Measurements from ENCODE around the gene HYDIN.

Gene HYDIN

GRCh38 chr16:71229344-71229743 is 1.2 kb downstream of the HYDIN start:
- DNase-seq (ENCODE audit: insufficient read length, low spot score) (no peak), FAIRE-seq (no peak)
- TF ChIP-seq POLR2AphosphoS5 (IDR thresholded peaks at IDR 0.05; ENCODE audit: low read depth, low read length) (no peak), TAF1 (IDR thresholded peaks at IDR 0.05; ENCODE audit: low read depth, low read length) (no peak), POU2F2 (IDR thresholded peaks at IDR 0.05; ENCODE audit: low read depth, low read length) (no peak), SPI1 (IDR thresholded peaks at IDR 0.05; ENCODE audit: low read depth, low read length) (no peak), PAX5 (IDR thresholded peaks at IDR 0.05; ENCODE audit: insufficient read depth, low read length, severe bottlenecking) (no peak), POLR2A (IDR thresholded peaks at IDR 0.05; ENCODE audit: low read depth, low read length) (no peak)

DNA sequence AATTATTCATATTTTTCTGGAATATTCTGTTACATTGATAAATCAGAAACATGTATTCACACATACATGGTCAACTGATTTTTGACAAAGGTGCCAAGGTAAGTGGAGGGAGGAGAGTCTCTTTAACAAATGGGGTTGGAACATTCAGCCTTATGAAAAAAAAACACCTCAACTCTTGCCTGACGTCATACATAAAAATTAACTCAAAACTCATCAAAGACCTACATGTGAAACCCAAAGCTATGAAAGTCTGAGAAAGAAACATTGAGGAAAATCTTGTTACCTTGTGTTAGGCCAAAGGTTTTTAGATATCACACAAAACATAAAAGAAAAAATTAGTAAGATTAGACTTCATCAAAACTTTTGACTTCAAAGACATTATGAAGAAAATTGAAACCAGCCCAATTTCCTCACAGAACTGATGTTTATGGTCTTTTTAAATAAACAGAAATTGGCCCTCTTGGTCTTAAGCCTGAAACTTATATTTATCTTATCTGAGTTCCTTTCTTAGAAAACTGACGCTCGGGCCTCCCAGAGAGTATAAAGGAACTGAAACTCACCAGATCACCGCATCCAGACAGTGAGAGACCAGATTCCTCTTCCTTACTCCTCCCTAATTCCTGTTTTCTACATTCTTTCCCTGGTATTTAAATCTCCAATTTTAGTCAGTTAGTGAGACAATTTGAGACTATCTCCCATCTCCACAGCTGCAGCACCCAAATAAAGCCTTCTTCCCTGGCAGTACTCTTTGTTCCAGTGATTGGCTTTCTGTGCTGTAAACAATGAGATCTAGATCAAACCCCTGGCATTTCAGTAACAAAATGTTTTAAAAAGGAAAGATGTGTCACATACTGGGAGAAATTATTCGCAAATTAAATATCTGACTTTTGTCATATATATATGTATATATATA is 4.0 kb downstream of the HYDIN start:
- no peak for DNase-seq (ENCODE audit: insufficient read length, low spot score)
- FAIRE-seq, result no peak
- TF ChIP-seq POLR2A (IDR thresholded peaks at IDR 0.05; ENCODE audit: low read depth, low read length), result no peak
- no peak for TF ChIP-seq POLR2AphosphoS5 (IDR thresholded peaks at IDR 0.05; ENCODE audit: low read depth, low read length)
- no peak for TF ChIP-seq TAF1 (IDR thresholded peaks at IDR 0.05; ENCODE audit: low read depth, low read length)
- TF ChIP-seq POU2F2 (IDR thresholded peaks at IDR 0.05; ENCODE audit: low read depth, low read length), result no peak
- TF ChIP-seq PAX5 (IDR thresholded peaks at IDR 0.05; ENCODE audit: insufficient read depth, low read length, severe bottlenecking), result no peak

DNA sequence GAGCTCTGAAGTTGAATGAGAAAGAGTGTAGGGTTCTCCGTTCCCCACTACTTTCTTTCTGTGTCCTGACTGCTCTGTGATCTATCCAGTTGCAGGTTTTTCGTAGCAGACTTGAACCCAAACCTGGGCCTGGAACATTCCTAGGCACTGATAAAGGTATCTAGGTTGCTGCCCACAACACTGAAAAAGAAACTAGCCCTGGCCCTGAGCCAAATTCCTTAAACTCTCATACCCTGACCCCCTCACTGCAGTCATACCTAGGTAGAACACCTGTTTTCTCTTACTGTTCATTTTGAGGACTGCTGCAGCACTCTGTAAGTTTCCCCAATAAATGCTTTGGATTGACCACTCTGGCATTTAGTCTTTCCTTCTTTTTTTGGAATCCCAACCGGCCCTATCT is 5.4 kb downstream of the HYDIN start:
- no peak for FAIRE-seq
- TF ChIP-seq POLR2AphosphoS5 (IDR thresholded peaks at IDR 0.05; ENCODE audit: low read depth, low read length), result no peak
- TF ChIP-seq SPI1 (IDR thresholded peaks at IDR 0.05; ENCODE audit: low read depth, low read length), result no peak
- no peak for TF ChIP-seq PAX5 (IDR thresholded peaks at IDR 0.05; ENCODE audit: insufficient read depth, low read length, severe bottlenecking)
- no peak for TF ChIP-seq POU2F2 (IDR thresholded peaks at IDR 0.05; ENCODE audit: low read depth, low read length)
- no peak for TF ChIP-seq POLR2A (IDR thresholded peaks at IDR 0.05; ENCODE audit: low read depth, low read length)
- no peak for TF ChIP-seq TAF1 (IDR thresholded peaks at IDR 0.05; ENCODE audit: low read depth, low read length)
- DNase-seq (ENCODE audit: insufficient read length, low spot score), result no peak

DNA sequence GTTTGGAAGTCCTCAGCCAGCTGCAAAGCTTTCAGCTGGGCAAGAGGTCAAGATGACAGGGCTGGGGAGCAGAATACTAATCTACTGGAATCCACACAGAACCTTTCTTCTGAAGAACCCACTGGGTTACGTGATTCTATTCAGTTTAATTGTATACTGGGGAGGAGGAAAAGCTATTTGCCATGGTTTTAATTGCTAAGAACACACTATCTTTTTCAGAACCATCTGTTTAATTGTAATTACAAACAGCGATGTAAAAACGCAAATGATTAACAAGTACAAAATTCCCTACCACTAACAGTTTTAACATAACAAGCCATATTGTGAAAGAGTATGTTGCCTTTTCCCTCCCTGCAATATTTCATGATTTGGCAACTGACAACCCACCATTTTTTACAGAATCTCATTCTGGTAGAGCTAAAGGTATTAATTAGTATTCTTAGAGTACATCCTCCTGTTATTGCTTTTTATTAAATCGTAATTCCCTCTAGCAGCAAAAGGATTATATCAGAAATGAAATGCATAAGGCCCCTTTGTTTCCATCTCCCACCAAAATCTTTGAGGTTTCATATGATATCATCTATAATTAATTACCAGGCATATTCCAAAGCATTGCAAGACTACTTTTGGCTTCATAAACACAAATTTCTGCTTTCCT is 12.1 kb downstream of the HYDIN start:
- FAIRE-seq, result no peak
- TF ChIP-seq POLR2AphosphoS5 (IDR thresholded peaks at IDR 0.05; ENCODE audit: low read depth, low read length) (no peak), TAF1 (IDR thresholded peaks at IDR 0.05; ENCODE audit: low read depth, low read length) (no peak), POU2F2 (IDR thresholded peaks at IDR 0.05; ENCODE audit: low read depth, low read length) (no peak), PAX5 (IDR thresholded peaks at IDR 0.05; ENCODE audit: insufficient read depth, low read length, severe bottlenecking) (no peak), POLR2A (IDR thresholded peaks at IDR 0.05; ENCODE audit: low read depth, low read length) (no peak), SPI1 (IDR thresholded peaks at IDR 0.05; ENCODE audit: low read depth, low read length) (no peak)
- no peak for DNase-seq (ENCODE audit: insufficient read length, low spot score)

DNA sequence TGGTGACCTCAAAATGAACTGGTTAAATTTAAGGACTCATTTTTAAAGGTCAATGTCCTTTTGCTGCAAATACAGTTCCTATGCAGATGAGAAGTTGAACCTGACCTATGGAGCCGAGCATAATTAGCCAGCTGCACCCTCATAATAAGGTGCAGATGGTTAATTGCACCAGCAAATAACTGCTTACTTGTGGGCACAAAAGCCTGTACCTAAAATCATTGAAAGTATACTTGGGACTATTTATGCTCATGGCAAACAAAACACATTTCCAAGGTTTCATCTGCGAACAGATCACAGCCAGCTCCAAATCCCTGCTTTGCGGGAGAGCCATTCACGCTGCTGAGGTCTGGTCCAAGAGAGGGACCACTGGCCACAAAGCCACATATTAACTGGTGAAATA is 13.0 kb downstream of the HYDIN start:
- DNase-seq (ENCODE audit: insufficient read length, low spot score) (no peak), FAIRE-seq (no peak)
- TF ChIP-seq SPI1 (IDR thresholded peaks at IDR 0.05; ENCODE audit: low read depth, low read length) (no peak), TAF1 (IDR thresholded peaks at IDR 0.05; ENCODE audit: low read depth, low read length) (no peak), POLR2AphosphoS5 (IDR thresholded peaks at IDR 0.05; ENCODE audit: low read depth, low read length) (no peak), PAX5 (IDR thresholded peaks at IDR 0.05; ENCODE audit: insufficient read depth, low read length, severe bottlenecking) (no peak), POU2F2 (IDR thresholded peaks at IDR 0.05; ENCODE audit: low read depth, low read length) (no peak), POLR2A (IDR thresholded peaks at IDR 0.05; ENCODE audit: low read depth, low read length) (no peak)

- FAIRE-seq (no peak), DNase-seq (ENCODE audit: insufficient read length, low spot score) (no peak)
- TF ChIP-seq POLR2AphosphoS5 (IDR thresholded peaks at IDR 0.05; ENCODE audit: low read depth, low read length), result no peak
- TF ChIP-seq PAX5 (IDR thresholded peaks at IDR 0.05; ENCODE audit: insufficient read depth, low read length, severe bottlenecking), result no peak
- no peak for TF ChIP-seq POU2F2 (IDR thresholded peaks at IDR 0.05; ENCODE audit: low read depth, low read length)
- TF ChIP-seq SPI1 (IDR thresholded peaks at IDR 0.05; ENCODE audit: low read depth, low read length), result no peak
- TF ChIP-seq TAF1 (IDR thresholded peaks at IDR 0.05; ENCODE audit: low read depth, low read length), result no peak
- no peak for TF ChIP-seq POLR2A (IDR thresholded peaks at IDR 0.05; ENCODE audit: low read depth, low read length)
These were observed 13.8 kb downstream of the HYDIN start for GRCh38 chr16:71216714-71217113.

- DNase-seq (ENCODE audit: insufficient read length, low spot score), result no peak
- FAIRE-seq, result no peak
- TF ChIP-seq TAF1 (IDR thresholded peaks at IDR 0.05; ENCODE audit: low read depth, low read length) (no peak), POU2F2 (IDR thresholded peaks at IDR 0.05; ENCODE audit: low read depth, low read length) (no peak)
These were observed 15.7 kb downstream of the HYDIN start for GRCh38 chr16:71214746-71215381.

DNA sequence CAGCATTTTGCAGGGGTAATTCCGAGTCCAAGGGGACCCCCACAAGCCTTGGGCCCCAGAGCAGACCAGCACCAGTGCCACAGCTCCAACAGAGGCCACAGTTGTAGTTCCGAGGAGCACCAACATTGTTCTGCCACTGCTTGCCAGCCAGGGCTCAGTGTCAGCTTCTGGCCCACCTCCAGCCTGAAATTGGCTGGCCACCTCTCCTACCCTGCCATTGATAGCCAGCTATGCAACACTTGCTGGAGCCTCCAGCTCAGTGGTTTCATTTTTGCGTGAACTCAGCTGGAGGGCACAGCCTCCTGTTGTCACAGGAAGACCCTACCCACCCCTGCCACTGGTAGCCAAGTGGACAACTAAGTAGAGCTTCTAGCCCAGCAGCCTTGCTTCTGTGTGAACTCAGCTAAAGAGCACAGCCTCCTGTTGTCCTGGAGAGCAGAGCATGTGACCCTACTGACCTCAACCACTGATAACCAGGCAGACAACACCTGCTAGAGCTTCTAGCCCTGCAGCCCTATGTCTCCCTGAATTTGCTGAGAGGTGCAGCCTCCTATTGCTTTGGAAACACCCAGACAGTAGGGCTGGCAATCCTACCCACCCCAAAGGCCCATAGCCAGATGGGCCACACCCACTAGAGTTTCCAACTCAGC is 24.9 kb downstream of the HYDIN start:
- TF ChIP-seq PAX5 (IDR thresholded peaks at IDR 0.05; ENCODE audit: insufficient read depth, low read length, severe bottlenecking) (no peak), POLR2A (IDR thresholded peaks at IDR 0.05; ENCODE audit: low read depth, low read length) (no peak), SPI1 (IDR thresholded peaks at IDR 0.05; ENCODE audit: low read depth, low read length) (no peak), POU2F2 (IDR thresholded peaks at IDR 0.05; ENCODE audit: low read depth, low read length) (no peak), POLR2AphosphoS5 (IDR thresholded peaks at IDR 0.05; ENCODE audit: low read depth, low read length) (no peak), TAF1 (IDR thresholded peaks at IDR 0.05; ENCODE audit: low read depth, low read length) (no peak)
- FAIRE-seq (no peak), DNase-seq (ENCODE audit: insufficient read length, low spot score) (no peak)

DNA sequence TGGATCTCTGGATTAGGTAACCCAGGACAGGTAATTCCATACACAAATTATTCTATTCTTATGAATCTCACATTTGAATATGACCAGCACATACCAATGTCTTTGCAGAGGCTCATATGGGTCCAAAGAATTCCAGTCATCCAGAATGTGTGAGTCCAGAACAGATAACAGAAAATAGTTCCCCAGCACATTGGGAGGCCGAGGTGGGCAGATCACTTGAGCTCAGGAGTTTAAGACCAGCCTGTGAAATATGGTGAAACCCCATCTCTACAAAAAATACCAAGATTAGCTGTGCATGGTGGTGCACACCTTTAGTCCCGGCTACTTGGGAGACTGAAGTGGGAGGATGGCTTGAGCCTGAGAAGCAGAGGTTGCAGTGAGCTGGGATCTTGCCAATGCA is 26.9 kb downstream of the HYDIN start:
- FAIRE-seq (no peak), DNase-seq (ENCODE audit: insufficient read length, low spot score) (no peak)
- TF ChIP-seq SPI1 (IDR thresholded peaks at IDR 0.05; ENCODE audit: low read depth, low read length) (no peak), POU2F2 (IDR thresholded peaks at IDR 0.05; ENCODE audit: low read depth, low read length) (no peak), PAX5 (IDR thresholded peaks at IDR 0.05; ENCODE audit: insufficient read depth, low read length, severe bottlenecking) (no peak), TAF1 (IDR thresholded peaks at IDR 0.05; ENCODE audit: low read depth, low read length) (no peak), POLR2A (IDR thresholded peaks at IDR 0.05; ENCODE audit: low read depth, low read length) (no peak), POLR2AphosphoS5 (IDR thresholded peaks at IDR 0.05; ENCODE audit: low read depth, low read length) (no peak)

Measured in GM12891 (cell line).